ENCODE measurements around the gene MYO7A. TPM values are rescaled to one million over a fixed set of nuclear protein-coding genes. Genes with fewer than 3 reads are reported as not detected.

MYO7A gene
- total RNA-seq, 1 donor from 2014 or later: 2.8 TPM

- DNase-seq: no peak
Measured at GRCh38 chr11:77147036-77147315, 18.9 kb downstream of the MYO7A start.

- no peak for DNase-seq
Measured at GRCh38 chr11:77147668-77148321, 19.7 kb downstream of the MYO7A start.

DNA sequence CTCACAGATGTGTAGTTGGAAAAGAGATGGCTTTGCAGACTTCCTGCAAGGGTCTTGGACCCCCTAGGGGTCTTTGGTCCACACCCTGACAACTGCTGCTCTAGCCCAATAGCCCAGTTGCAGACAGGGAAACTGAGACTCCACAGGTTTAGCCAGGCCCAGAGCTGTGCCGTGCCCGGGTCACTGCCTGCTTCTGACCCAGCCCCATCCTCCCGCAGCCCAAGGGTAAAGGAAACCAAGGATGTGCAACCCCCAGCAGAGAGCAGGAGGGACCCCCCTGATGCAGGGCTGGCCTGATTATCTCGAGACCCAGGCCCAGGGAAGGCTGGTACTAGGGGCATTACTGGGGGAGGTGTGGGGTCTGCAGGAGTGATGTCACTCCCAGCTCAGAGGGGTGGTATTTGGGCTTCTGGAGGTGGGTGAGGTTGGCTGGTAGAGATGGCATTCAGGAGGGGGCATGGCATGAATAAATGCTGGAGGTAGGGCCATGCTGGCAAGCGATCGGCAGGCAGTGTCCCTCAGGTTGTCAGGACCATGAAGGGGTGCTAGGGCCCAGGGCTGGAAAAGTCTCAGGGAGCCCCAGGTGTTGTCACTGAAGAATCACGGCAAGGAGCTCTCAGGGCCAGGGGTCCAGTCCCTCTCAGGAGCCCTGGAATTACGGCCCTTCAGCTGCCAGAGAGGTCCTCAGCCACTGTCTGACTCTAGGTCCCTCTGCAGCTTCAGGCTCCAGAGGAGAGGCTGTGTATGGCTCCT is 21.1 kb downstream of the MYO7A start:
- no peak for DNase-seq

GRCh38 chr11:77149716-77150392 is 21.8 kb downstream of the MYO7A start:
- DNase-seq: no peak

- DNase-seq: no peak
Measured at GRCh38 chr11:77150836-77151235, 22.8 kb downstream of the MYO7A start.

DNA sequence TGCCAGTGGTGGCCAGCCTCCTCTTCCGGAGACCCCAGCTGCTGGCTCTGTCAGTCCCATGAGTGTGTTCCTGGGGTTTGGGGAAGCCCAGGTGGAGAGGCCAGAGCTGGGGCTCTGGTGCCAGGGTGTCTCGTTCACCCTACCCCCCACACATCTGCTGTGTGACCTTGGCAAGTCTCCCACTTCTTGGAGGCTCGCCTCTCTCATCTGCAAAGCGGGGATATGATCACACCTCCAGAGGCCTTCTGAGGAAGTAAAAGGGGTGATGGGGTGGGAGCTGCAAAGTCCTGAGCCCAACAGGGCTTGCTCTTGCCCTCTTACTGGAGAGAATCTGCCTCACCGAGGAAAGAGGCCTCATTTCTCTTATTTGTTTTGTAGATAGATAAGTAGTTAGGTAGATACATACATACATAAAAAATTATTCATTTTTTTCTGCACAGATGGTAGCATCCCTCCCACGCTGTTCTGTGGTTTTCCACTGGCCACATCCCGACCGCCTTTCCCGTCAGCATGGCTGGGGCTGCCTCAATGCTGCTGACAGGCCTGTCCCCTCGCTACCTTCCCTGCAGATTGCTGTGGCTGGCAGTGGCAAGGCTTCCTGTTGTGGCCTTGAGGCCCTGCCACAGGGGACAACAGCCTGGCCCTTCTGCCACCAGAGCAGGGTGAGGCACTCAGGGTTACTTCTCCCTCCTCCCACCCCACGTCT is 23.9 kb downstream of the MYO7A start:
- no peak for DNase-seq

DNA sequence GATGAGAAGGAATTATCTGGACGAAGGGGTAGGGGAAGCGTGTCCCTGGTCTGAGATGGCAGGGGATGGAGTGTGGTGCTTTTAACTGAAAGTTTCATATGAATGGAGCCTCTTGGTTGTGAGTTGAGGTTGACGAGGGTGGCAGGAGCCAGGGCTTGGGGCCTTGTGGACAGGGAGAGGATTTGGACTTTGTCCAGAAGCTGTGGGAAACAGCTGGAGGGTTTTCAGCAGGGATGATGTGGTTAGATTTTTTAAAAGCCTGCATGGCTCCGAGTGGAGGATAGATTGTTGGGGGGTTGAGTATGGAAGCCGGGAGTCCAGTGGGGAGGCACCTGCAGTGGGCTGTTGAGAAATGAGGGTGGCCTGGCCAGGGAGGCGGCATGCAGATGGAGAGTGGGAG is 24.8 kb downstream of the MYO7A start:
- DNase-seq: no peak

DNA sequence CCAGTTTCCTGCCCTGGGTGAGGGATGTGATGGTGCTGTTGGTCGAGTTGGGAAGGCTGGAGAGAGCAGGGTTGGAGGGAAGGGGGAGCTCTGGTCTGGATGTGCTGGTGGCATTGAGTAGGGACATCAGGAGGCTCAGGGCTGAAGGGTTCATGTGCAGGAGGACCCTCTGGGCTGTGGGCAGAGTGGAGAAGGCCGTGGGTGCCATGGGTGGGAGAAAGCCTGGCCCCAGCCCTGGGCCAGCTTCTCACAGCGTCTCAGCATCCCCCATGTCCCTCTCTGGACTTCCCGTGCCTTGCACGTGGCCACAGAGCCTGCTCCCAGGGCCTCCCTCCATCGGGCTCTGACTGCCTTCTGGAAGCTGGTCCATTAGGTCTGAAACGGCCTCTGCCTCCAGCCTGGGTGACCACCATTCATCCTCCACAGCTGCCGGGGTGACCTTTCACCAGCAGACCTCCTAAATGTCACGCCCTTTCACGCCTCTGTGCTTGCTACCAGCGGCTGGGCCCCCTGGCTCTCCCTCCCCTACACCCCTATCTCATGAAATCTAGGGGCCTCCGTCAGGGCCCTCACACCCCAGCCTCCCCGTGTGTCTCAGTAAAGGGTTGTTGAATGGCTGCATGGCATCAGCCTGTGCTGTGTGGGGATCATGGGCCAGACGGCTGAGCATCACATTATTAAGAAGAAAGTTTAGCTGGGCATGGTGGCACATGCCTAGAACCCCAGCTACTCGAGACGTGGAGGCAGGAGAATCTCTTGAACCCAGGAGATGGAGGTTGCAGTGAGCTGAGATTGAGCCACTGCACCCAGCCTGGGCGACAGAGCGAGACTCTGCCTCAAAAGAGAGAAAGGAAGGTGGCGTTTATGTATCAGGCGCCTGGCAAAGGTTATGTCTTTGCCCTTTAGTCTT is 25.5 kb downstream of the MYO7A start:
- DNase-seq: no peak

- no peak for DNase-seq
Measured at GRCh38 chr11:77154381-77155081, 26.5 kb downstream of the MYO7A start.

DNA sequence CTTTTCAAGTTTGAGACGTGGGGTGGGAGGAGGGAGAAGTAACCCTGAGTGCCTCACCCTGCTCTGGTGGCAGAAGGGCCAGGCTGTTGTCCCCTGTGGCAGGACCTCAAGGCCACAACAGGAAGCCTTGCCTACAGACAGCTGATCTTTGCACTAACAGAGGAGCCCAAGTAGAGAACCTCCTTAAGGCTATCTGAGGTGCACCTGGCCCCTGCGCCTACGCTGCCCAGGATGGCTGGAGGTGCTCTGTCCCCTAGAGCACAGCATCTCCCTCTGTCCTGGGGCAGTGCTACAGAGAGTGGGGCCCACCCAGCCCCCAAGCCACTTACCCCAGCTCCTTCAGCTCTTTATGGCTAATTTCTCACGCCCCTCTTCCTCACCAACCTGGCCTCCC is 27.0 kb downstream of the MYO7A start:
- no peak for DNase-seq

- no peak for DNase-seq
Measured at GRCh38 chr11:77155556-77156130, 27.6 kb downstream of the MYO7A start.

DNA sequence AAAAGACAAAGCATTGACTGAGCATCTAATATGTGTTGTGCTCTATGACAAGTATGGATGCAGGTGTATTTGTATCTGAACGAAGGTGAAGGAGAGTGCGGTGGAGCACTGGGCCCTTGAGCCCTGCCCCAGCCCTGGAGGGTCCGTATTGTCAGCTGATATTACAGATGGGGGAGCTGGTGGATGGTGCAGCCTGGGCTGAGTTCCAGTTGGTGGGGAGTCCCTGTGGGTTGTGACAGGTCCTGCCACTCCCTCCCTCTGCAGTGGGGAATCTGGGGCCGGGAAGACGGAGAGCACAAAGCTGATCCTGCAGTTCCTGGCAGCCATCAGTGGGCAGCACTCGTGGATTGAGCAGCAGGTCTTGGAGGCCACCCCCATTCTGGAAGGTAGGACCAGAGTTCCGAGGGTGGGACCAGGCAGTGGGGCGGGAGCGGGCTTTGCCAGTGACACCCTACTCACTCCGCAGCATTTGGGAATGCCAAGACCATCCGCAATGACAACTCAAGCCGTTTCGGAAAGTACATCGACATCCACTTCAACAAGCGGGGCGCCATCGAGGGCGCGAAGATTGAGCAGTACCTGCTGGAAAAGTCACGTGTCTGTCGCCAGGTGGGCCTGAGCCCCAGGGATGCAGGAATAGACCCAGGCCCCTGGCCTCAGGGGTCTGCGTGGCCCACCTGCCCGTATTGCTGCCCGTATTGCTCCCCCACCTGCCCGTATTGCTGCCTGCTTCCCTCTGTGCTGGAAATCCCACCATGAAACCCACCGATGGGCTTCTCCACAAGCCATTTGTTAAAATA is 28.6 kb downstream of the MYO7A start:
- DNase-seq: no peak

DNA sequence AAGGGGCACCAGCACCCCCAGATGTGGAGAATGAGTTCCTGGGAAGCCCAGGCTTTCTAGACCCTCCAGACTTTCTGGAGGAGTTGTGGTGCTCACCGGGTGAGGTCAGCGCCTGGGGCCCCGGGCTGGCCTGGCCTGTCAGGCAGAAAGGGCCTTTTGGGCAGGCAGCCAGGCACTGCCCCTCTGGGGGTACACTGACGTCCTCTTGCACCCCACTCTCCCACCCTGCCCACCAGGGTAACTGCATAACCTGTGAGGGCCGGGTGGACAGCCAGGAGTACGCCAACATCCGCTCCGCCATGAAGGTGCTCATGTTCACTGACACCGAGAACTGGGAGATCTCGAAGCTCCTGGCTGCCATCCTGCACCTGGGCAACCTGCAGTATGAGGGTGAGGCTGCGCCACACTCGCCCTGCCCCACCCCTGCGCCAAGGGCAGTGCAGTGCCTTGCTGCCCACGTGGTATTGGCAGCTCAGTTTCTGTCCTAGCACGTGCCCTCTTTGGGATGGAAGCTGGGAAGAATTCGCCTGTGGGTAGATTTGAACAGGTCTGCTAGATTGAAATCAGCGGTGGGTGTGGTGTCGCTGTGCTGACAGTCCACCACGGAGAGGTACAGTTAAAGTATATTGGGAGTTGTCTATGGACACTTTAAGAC is 30.1 kb downstream of the MYO7A start:
- no peak for DNase-seq

DNA sequence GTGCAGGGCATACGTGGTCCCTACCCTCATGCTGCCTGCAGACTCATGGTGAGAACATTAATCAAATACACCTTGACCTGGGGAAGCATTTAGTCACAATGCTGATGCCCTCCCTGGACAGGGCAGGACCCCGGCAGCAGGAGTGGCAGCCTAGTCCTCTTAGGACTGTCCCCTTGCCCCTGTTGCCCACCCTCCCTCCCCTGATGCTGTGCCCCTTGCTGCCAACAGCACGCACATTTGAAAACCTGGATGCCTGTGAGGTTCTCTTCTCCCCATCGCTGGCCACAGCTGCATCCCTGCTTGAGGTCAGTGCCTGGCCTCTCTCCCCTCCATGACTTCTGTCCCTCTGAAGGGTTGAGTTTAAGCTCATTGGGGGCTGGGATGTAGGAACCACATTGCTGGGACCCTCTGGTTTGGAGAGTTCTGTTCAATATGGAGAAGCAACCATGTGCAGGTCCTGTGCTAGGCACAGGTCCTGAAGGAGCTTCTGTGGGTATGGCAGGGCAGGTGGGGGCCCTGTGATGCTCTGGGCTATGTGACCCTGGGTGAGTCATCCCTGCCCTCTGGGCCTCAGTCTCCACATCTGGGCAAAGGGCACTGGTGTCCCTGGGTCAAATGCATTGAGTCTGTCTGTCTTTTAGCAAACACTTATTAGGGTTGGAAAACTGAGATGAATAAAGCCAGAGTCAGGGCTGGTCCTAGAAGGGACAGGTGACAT is 31.3 kb downstream of the MYO7A start:
- no peak for DNase-seq

- no peak for DNase-seq
Measured at GRCh38 chr11:77159937-77160495, 32.0 kb downstream of the MYO7A start.

- no peak for DNase-seq
Measured at GRCh38 chr11:77163271-77163670, 35.2 kb downstream of the MYO7A start.

DNA sequence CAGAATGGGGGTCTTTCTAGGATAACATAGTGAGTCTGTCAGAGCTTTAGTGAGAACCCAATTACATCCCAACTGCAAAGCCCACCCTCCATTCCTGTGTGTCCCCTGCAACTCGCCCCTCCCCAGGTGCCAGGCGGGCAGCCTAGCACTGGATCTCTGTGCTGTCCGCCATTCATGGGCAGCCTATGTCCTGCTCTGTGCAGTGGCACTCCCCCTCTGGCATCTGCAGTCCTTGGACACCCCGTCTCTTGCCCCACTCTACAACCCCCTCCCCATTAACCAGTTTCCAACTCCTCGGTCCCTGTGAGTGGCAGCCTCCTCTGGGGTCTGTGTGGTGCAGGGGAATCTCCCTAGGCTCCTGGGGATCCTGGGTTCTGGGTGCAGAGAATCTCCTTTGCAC is 37.0 kb downstream of the MYO7A start:
- DNase-seq: no peak

GRCh38 chr11:77166021-77166420 is 38.0 kb downstream of the MYO7A start:
- no peak for DNase-seq
